Psoas muscle (tissue), 8 donors: ENCODE data around the gene KRT5. TPM values are rescaled to one million over a fixed set of nuclear protein-coding genes. Genes with fewer than 3 reads are reported as not detected.

Experiments
- ATAC-seq, 4 donors: fragments of 200-7000 bp; cut with Tn5 transposase; one replicate each; pipeline ENCODE4 v1.9.1; 2020; ENCODE audit warnings: moderate library complexity in 3 of 4, mild to moderate bottlenecking in 2 of 4
- DNase-seq, 2 donors: peaks; one replicate each; pipeline ENCODE4 v3.0.0-alpha.2; 2020
- H3K27ac ChIP-seq: fragments of 200-600 bp; one replicate; pipeline ENCODE4 v1.8.0; 2022
- H3K27me3 ChIP-seq, 3 donors: fragments of 200-600 bp in 1 of 3; one replicate each; pipeline versions ENCODE4 v1.6.1 to v1.8.0; 2013 to 2022; ENCODE audit warnings: low read length in 2 of 3, mild to moderate bottlenecking in 2 of 3, moderate library complexity in 1 of 3; ENCODE audit not compliant: insufficient read depth in 3 of 3
- H3K36me3 ChIP-seq, 2 donors: fragments of 200-600 bp in 1 of 2; one replicate each; pipeline versions ENCODE4 v1.6.1 to v1.8.0; 2013 to 2022; ENCODE audit warnings: low read depth in 1 of 2, mild to moderate bottlenecking in 1 of 2, moderate library complexity in 1 of 2; ENCODE audit not compliant: insufficient read depth in 1 of 2
- H3K4me1 ChIP-seq: fragments of 200-600 bp; one replicate; pipeline ENCODE4 v1.8.0; 2022
- H3K4me3 ChIP-seq: fragments of 200-600 bp; one replicate; pipeline ENCODE4 v1.8.0; 2022; ENCODE audit warnings: mild to moderate bottlenecking
- H3K9me3 ChIP-seq: fragments of 200-600 bp; one replicate; pipeline ENCODE4 v1.8.0; 2022
- CTCF ChIP-seq: fragments of 200-600 bp; IDR thresholded peaks from one replicate; pipeline ENCODE4 v1.8.0; 2022; ENCODE audit warnings: antibody characterized with exemption
- WGBS, 3 donors: extraction: QIAGEN DNeasy Blood & Tissue Kit; methylation state at CpG; one replicate each; pipeline versions ENCODE4 v1.1.6 to v1.1.7; 2013; 5-methylcytosine and 5-hydroxymethylcytosine counted together
- intact Hi-C, 2 donors: fragments of 100-400 bp; cut with DNase I; formaldehyde crosslinking; loops; one replicate each; pipeline versions ENCODE4 v1.11.0 to v1.14.2; 2022
- polyA plus RNA-seq, 3 donors: library from polyadenylated mRNA; stranded (reverse); fragments of 200-250 nt; gene quantifications; one replicate each; pipeline ENCODE4 v1.2.3, GENCODE V29; 2013
- total RNA-seq, 4 donors: library from RNA; stranded (reverse); fragmentation: NEBNext Ultra II Directional in 2 of 4; extraction: Animal tissue kit (Norgen Biotek cat#: 25700) in 2 of 4; gene quantifications; one replicate each; pipeline versions ENCODE4 v1.2.1 to v1.2.4, GENCODE V29; 2021 to 2023
- donor health status: healthy with polysubstance abuse.
- donor health status: DM: no; HTN: no; CAD: no; lungs with moderate emphysema.
- donor health status: Bipolar disorder and iron deficiency.
- donor health status: healthy.
- donor health status: DM: yes; HTN: yes; CAD: no.
- donor health status: DM: no; HTN: no; CAD: no.
- donor health status: DM: no; HTN: no; CAD: no.
- donor health status: DM: yes; HTN: yes; CAD: no.

KRT5 gene
- total and polyA plus RNA-seq, 7 donors, result 0.21 to 1.4 (median 0.73) TPM; not detected in 1

- ATAC-seq (no peak), DNase-seq (no peak)
- no peaks in the 10 kb centered on the region for H3K36me3 ChIP-seq
- TF ChIP-seq CTCF, result no peak
- H3K27ac ChIP-seq, result no peak overlapping the region
- peaks cover 3% of the 10 kb centered on the region for H3K9me3 ChIP-seq
- H3K27me3 ChIP-seq, result peaks cover 0 to 1% (median 0%) of the 10 kb centered on the region in 3 donors
- 93 to 97% (median 96%) methylated on average over 2 of the region's 2 CpGs for WGBS, 3 donors
- intact Hi-C loops, result no loop called here
- H3K4me1 ChIP-seq, result no peaks in the 10 kb centered on the region
- no peak overlapping the region for H3K4me3 ChIP-seq
These were observed 46.0 kb downstream of the KRT5 start for GRCh38 chr12:52474212-52474611.

GRCh38 chr12:52473768-52474167, 46.4 kb downstream of the KRT5 start, which contains the start of gene KRT6C:
TSS of gene KRT6C (minus strand) at chr12:52473805. CDS start at chr12:52473737, 68 bp downstream.
- DNase-seq (no peak), ATAC-seq (no peak)
- Histone ChIP-seq H3K27me3 (no peaks in the 10 kb centered on the region), H3K9me3 (peaks cover 3% of the 10 kb centered on the region), H3K27ac (no peak within 1 kb of the TSS), H3K36me3 (no peaks in the 10 kb centered on the region), H3K4me3 (no peak within 1 kb of the TSS), H3K4me1 (no peaks in the 10 kb centered on the region)
- WGBS, 3 donors, result 73 to 88% (median 81%) methylated on average over 4 of the region's 4 CpGs
- TF ChIP-seq CTCF, result no peak
- intact Hi-C loops, result no loop called here

- intact Hi-C loops, result no loop called here
- Histone ChIP-seq H3K27ac (no peak overlapping the region), H3K4me1 (no peaks in the 10 kb centered on the region), H3K4me3 (no peak overlapping the region), H3K36me3 (no peaks in the 10 kb centered on the region), H3K9me3 (no peaks in the 10 kb centered on the region), H3K27me3 (no peaks in the 10 kb centered on the region)
- no peak for DNase-seq
- 69 to 76% (median 75%) methylated on average over 4 of the region's 4 CpGs for WGBS, 3 donors
- ATAC-seq, result no peak
- TF ChIP-seq CTCF, result no peak
These were observed 50.3 kb downstream of the KRT5 start for GRCh38 chr12:52469853-52470252.

- H3K4me1 ChIP-seq, result no peaks in the 10 kb centered on the region
- no peaks in the 10 kb centered on the region for H3K36me3 ChIP-seq
- no peak overlapping the region for H3K4me3 ChIP-seq
- 64 to 71% (median 65%) methylated on average over 2 of the region's 2 CpGs for WGBS, 3 donors
- intact Hi-C loops, result no loop called here
- H3K27me3 ChIP-seq, result peaks cover 0 to 3% (median 2%) of the 10 kb centered on the region in 3 donors
- no peak for DNase-seq
- H3K27ac ChIP-seq, result no peak overlapping the region
- TF ChIP-seq CTCF, result no peak
- no peaks in the 10 kb centered on the region for H3K9me3 ChIP-seq
- no peak for ATAC-seq
These were observed 55.3 kb downstream of the KRT5 start for GRCh38 chr12:52464897-52465296.

Other genes starting within 250 kb of the KRT5 start
- under 1 TPM in 1 of 4 donors, not detected in 3; 0.77 TPM for gene KRT86, start 245.7 kb downstream of the KRT5 start, total RNA-seq
- gene KRT86, start 245.7 kb downstream of the KRT5 start, polyA plus RNA-seq, result under 1 TPM in 2 of 3 donors, not detected in 1; 0.01 to 0.05 TPM
- gene KRT81, start 228.9 kb downstream of the KRT5 start, total RNA-seq, result not detected
- gene KRT81, start 228.9 kb downstream of the KRT5 start, polyA plus RNA-seq, result under 1 TPM in 2 of 3 donors, not detected in 1; 0.03 to 0.14 TPM
- not detected for gene KRT83, start 199.0 kb downstream of the KRT5 start, total RNA-seq
- gene KRT83, start 199.0 kb downstream of the KRT5 start, polyA plus RNA-seq, result not detected
- gene KRT85, start 152.9 kb downstream of the KRT5 start, total RNA-seq, result not detected
- gene KRT85, start 152.9 kb downstream of the KRT5 start, polyA plus RNA-seq, result not detected
- gene KRT84, start 134.7 kb downstream of the KRT5 start, total RNA-seq, result not detected
- gene KRT84, start 134.7 kb downstream of the KRT5 start, polyA plus RNA-seq, result not detected
- gene KRT82, start 114.1 kb downstream of the KRT5 start, total RNA-seq, result not detected
- gene KRT82, start 114.1 kb downstream of the KRT5 start, polyA plus RNA-seq, result not detected
- gene KRT75, start 86.0 kb downstream of the KRT5 start, total RNA-seq, result not detected
- gene KRT75, start 86.0 kb downstream of the KRT5 start, polyA plus RNA-seq, result not detected
- gene KRT6B, start 68.2 kb downstream of the KRT5 start, total RNA-seq, result under 1 TPM in 2 of 4 donors, not detected in 2; 0.26 to 0.32 TPM
- gene KRT6B, start 68.2 kb downstream of the KRT5 start, polyA plus RNA-seq, result under 1 TPM in 2 of 3 donors, not detected in 1; 0.04 TPM
- under 1 TPM in 2 of 4 donors, not detected in 2; 0.21 to 0.24 TPM for gene KRT6C, start 46.6 kb downstream of the KRT5 start, total RNA-seq
- under 1 TPM in 1 of 3 donors, not detected in 2; 0.04 TPM for gene KRT6C, start 46.6 kb downstream of the KRT5 start, polyA plus RNA-seq
- 1 to 10 TPM in 2 of 4 donors, under 1 TPM in 1, not detected in 1; 0.53 to 1.4 (median 1.2) TPM for gene KRT6A, start 27.1 kb downstream of the KRT5 start, total RNA-seq
- under 1 TPM; 0.13 to 0.51 (median 0.35) TPM for gene KRT6A, start 27.1 kb downstream of the KRT5 start, polyA plus RNA-seq
- gene KRT71, start 32.8 kb upstream of the KRT5 start, total RNA-seq, result not detected
- gene KRT71, start 32.8 kb upstream of the KRT5 start, polyA plus RNA-seq, result not detected
- gene KRT74, start 53.4 kb upstream of the KRT5 start, total RNA-seq, result not detected
- gene KRT74, start 53.4 kb upstream of the KRT5 start, polyA plus RNA-seq, result not detected
- not detected for gene KRT72, start 81.1 kb upstream of the KRT5 start, total RNA-seq
- gene KRT72, start 81.1 kb upstream of the KRT5 start, polyA plus RNA-seq, result not detected
- gene KRT73, start 98.2 kb upstream of the KRT5 start, total RNA-seq, result not detected
- gene KRT73, start 98.2 kb upstream of the KRT5 start, polyA plus RNA-seq, result not detected
- not detected for gene KRT2, start 131.8 kb upstream of the KRT5 start, total RNA-seq
- gene KRT2, start 131.8 kb upstream of the KRT5 start, polyA plus RNA-seq, result not detected
- gene KRT1, start 160.0 kb upstream of the KRT5 start, total RNA-seq, result 1 to 10 TPM in 1 of 4 donors, under 1 TPM in 2, not detected in 1; 0.16 to 1.1 (median 0.25) TPM
- under 1 TPM in 1 of 3 donors, not detected in 2; 0.13 TPM for gene KRT1, start 160.0 kb upstream of the KRT5 start, polyA plus RNA-seq
- not detected for gene KRT77, start 183.1 kb upstream of the KRT5 start, total RNA-seq
- under 1 TPM in 2 of 3 donors, not detected in 1; 0.01 to 0.04 TPM for gene KRT77, start 183.1 kb upstream of the KRT5 start, polyA plus RNA-seq